HL-60 (cell line): Measurements from ENCODE around the gene HOXB2.

Source experiments
- CTCF ChIP-seq: IDR thresholded peaks from one replicate; pipeline ENCODE4 v1.5.1; 2011; ENCODE audit warnings: low read length, control low read depth, inconsistent platforms; ENCODE audit not compliant: insufficient read depth
- POLR2AphosphoS5 ChIP-seq: IDR thresholded peaks from 2 replicates; pipeline ENCODE4 v1.6.1; 2012; ENCODE audit warnings: low read depth
- SPI1 ChIP-seq: IDR thresholded peaks from 2 replicates; pipeline ENCODE4 v1.6.1; 2012; ENCODE audit warnings: low read depth, mild to moderate bottlenecking, borderline replicate concordance
- TF ChIP-seq, protein P1 (sequence below): IDR thresholded peaks from 2 replicates; pipeline ENCODE4 v1.6.1; 2012; ENCODE audit warnings: low read depth; ENCODE audit not compliant: insufficient replicate concordance

- TF ChIP-seq CTCF (no peak), POLR2AphosphoS5 (no peak), SPI1 (no peak)
- TF ChIP-seq, protein P1, sequence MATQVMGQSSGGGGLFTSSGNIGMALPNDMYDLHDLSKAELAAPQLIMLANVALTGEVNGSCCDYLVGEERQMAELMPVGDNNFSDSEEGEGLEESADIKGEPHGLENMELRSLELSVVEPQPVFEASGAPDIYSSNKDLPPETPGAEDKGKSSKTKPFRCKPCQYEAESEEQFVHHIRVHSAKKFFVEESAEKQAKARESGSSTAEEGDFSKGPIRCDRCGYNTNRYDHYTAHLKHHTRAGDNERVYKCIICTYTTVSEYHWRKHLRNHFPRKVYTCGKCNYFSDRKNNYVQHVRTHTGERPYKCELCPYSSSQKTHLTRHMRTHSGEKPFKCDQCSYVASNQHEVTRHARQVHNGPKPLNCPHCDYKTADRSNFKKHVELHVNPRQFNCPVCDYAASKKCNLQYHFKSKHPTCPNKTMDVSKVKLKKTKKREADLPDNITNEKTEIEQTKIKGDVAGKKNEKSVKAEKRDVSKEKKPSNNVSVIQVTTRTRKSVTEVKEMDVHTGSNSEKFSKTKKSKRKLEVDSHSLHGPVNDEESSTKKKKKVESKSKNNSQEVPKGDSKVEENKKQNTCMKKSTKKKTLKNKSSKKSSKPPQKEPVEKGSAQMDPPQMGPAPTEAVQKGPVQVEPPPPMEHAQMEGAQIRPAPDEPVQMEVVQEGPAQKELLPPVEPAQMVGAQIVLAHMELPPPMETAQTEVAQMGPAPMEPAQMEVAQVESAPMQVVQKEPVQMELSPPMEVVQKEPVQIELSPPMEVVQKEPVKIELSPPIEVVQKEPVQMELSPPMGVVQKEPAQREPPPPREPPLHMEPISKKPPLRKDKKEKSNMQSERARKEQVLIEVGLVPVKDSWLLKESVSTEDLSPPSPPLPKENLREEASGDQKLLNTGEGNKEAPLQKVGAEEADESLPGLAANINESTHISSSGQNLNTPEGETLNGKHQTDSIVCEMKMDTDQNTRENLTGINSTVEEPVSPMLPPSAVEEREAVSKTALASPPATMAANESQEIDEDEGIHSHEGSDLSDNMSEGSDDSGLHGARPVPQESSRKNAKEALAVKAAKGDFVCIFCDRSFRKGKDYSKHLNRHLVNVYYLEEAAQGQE: no peak
Measured at GRCh38 chr17:48497103-48497502, 47.8 kb downstream of the HOXB2 start.
